ENCODE data around the gene FZD4.
A peak's percentile ranks its signal among the peaks of the same experiment; 100 is the strongest.

FZD4 gene

DNA sequence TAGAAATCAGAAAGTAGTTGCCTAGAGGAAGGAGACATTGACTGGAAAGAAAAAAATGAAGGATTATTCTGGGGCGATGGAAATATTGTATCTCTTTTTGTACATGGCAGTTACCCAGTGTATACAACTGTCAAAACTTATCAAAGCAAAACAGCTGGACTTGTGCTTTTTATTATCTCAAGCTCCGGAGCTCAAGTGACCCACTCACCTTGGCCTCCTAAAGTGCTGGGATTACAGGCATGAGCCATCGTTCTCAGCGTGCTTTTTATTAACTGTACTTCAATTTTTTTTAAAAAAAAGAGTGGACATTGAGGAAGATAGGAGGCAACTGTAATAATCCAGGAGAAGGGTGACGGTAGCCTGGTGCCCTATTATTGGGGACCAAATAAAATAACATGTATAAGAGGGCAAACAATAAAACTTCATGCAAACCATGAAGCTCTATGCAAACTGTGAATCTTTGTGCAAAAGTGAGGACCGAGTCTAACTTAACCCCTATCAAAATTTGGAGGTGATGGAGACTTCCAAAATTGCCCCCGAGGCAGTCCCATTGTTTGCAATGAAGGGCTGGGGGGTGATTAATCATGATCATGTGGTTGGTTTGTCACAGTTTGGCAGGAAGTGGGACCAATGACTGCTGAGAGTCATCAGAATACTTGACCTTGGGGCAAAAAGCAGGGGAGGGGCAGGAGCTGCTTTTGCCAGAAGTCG, 23.5 kb downstream of the FZD4 start (continued):
- no peak for TF ChIP-seq BCL11A (tag by site-specific recombination; IDR thresholded peaks at IDR 0.05; ENCODE audit: low read depth)
- TF ChIP-seq ZBTB44 (tag by site-specific recombination; IDR thresholded peaks at IDR 0.05), result no peak
- TF ChIP-seq MYNN (tag by site-specific recombination; IDR thresholded peaks at IDR 0.05; ENCODE audit: borderline replicate concordance), result no peak
- TF ChIP-seq, protein P1, sequence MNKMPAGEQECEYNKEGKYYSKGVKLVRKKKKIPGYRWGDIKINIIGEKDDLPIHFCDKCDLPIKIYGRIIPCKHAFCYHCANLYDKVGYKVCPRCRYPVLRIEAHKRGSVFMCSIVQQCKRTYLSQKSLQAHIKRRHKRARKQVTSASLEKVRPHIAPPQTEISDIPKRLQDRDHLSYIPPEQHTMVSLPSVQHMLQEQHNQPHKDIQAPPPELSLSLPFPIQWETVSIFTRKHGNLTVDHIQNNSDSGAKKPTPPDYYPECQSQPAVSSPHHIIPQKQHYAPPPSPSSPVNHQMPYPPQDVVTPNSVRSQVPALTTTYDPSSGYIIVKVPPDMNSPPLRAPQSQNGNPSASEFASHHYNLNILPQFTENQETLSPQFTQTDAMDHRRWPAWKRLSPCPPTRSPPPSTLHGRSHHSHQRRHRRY (tag by site-specific recombination; IDR thresholded peaks at IDR 0.05), result no peak
- TF ChIP-seq GLI4 (tag by site-specific recombination; IDR thresholded peaks at IDR 0.05), result no peak
- TF ChIP-seq ZNF366 (tag by site-specific recombination; conservative IDR thresholded peaks at IDR 0.05), result peak; percentile 32
- no peak for TF ChIP-seq ZNF561 (tag by site-specific recombination; IDR thresholded peaks at IDR 0.05; ENCODE audit: borderline replicate concordance)
- no peak for TF ChIP-seq ZNF843 (tag by site-specific recombination; IDR thresholded peaks at IDR 0.05)
- no peak for TF ChIP-seq ZNF140 (tag by site-specific recombination; IDR thresholded peaks at IDR 0.05)
- no peak for TF ChIP-seq ZNF596 (tag by site-specific recombination; IDR thresholded peaks at IDR 0.05)
- no peak for TF ChIP-seq ZNF433 (tag by site-specific recombination; IDR thresholded peaks at IDR 0.05; ENCODE audit: low read depth)
- TF ChIP-seq IKZF3 (tag by site-specific recombination; IDR thresholded peaks at IDR 0.05), result no peak
- no peak for TF ChIP-seq ZNF18 (tag by site-specific recombination; IDR thresholded peaks at IDR 0.05)
- TF ChIP-seq ZNF830 (tag by site-specific recombination; IDR thresholded peaks at IDR 0.05; ENCODE audit: low read depth), result no peak
- TF ChIP-seq, protein P2, sequence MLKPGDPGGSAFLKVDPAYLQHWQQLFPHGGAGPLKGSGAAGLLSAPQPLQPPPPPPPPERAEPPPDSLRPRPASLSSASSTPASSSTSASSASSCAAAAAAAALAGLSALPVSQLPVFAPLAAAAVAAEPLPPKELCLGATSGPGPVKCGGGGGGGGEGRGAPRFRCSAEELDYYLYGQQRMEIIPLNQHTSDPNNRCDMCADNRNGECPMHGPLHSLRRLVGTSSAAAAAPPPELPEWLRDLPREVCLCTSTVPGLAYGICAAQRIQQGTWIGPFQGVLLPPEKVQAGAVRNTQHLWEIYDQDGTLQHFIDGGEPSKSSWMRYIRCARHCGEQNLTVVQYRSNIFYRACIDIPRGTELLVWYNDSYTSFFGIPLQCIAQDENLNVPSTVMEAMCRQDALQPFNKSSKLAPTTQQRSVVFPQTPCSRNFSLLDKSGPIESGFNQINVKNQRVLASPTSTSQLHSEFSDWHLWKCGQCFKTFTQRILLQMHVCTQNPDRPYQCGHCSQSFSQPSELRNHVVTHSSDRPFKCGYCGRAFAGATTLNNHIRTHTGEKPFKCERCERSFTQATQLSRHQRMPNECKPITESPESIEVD (tag by site-specific recombination; IDR thresholded peaks at IDR 0.05), result 0 out of 2 replicates have a peak, but pooled peaks have one; percentile 25
- TF ChIP-seq, protein P3, sequence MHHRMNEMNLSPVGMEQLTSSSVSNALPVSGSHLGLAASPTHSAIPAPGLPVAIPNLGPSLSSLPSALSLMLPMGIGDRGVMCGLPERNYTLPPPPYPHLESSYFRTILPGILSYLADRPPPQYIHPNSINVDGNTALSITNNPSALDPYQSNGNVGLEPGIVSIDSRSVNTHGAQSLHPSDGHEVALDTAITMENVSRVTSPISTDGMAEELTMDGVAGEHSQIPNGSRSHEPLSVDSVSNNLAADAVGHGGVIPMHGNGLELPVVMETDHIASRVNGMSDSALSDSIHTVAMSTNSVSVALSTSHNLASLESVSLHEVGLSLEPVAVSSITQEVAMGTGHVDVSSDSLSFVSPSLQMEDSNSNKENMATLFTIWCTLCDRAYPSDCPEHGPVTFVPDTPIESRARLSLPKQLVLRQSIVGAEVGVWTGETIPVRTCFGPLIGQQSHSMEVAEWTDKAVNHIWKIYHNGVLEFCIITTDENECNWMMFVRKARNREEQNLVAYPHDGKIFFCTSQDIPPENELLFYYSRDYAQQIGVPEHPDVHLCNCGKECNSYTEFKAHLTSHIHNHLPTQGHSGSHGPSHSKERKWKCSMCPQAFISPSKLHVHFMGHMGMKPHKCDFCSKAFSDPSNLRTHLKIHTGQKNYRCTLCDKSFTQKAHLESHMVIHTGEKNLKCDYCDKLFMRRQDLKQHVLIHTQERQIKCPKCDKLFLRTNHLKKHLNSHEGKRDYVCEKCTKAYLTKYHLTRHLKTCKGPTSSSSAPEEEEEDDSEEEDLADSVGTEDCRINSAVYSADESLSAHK (tag by site-specific recombination; IDR thresholded peaks at IDR 0.05), result no peak
- TF ChIP-seq ZBTB6 (tag by site-specific recombination; IDR thresholded peaks at IDR 0.05), result peak; percentile 52; the same call in 1 of the 2 replicates
- TF ChIP-seq PRDM10 (tag by site-specific recombination; IDR thresholded peaks at IDR 0.05), result peak; percentile 85
- no peak for TF ChIP-seq ZNF157 (tag by site-specific recombination; IDR thresholded peaks at IDR 0.05)
- no peak for TF ChIP-seq ZNF266 (tag by site-specific recombination; IDR thresholded peaks at IDR 0.05; ENCODE audit: low read depth)
- TF ChIP-seq ZNF169 (tag by site-specific recombination; IDR thresholded peaks at IDR 0.05), result no peak
- peak; percentile 57; the same call in 1 of the 2 replicates for TF ChIP-seq MEIS1 (CRISPR knock-in tag; IDR thresholded peaks at IDR 0.05; ENCODE audit: borderline replicate concordance)
- TF ChIP-seq ZNF548 (tag by site-specific recombination; IDR thresholded peaks at IDR 0.05), result no peak
- no peak for TF ChIP-seq ZNF416 (tag by site-specific recombination; IDR thresholded peaks at IDR 0.05)

Measured in HEK293 (cell line).